HCT116 (cell line): ENCODE data around the gene NHLRC4. TPM values are rescaled to one million over a fixed set of nuclear protein-coding genes. Genes with fewer than 3 reads are reported as not detected.

Experiments used
- ATAC-seq: fragments of 200-7000 bp; cut with Tn5 transposase; 2 replicates; pipeline ENCODE4 v1.9.1; 2020; ENCODE audit warnings: mild to moderate bottlenecking, moderate library complexity
- BruUV-seq: library from RNA; stranded (reverse); fragments of 400-500 nt; replicated peaks from 2 replicates; lab custom pipeline; 2021; lab: Mats Ljungman, UMichigan
- CTCF ChIA-PET: fragments of 300-600 bp; sonication (Branson Sonifier 250); formaldehyde crosslinking; loops from one replicate; lab custom pipeline; 2021; ENCODE audit warnings: antibody characterized with exemption; lab: Charles Lee
- POLR2A ChIA-PET: fragments of 300-600, 350-600 bp; sonication (Branson Sonifier 250); formaldehyde crosslinking; loops from one replicate; lab custom pipeline; 2021; ENCODE audit warnings: antibody characterized with exemption; lab: Charles Lee
- RAD21 ChIA-PET, 2 experiments: fragments of 300-600 bp; sonication (Branson Sonifier 250); formaldehyde crosslinking; loops; one replicate each; lab custom pipeline; 2023; ENCODE audit warnings: low total read pairs in 2 of 2; ENCODE audit not compliant: uncharacterized antibody in 2 of 2, unreplicated experiment in 2 of 2, low non-redundant PET in 1 of 2; lab: Charles Lee
- DNase-seq: peaks from one replicate; pipeline ENCODE4 v3.0.0-alpha.2; 2010; ENCODE audit warnings: low read depth, low spot score
- H2AFZ ChIP-seq: fragments of 200-600 bp; shearing (Covaris generic), sonication (generic); 2 replicates; pipeline ENCODE4 v1.6.1; 2017; ENCODE audit warnings: low read depth, mixed run types, mixed read lengths, antibody characterized with exemption, low read length; ENCODE audit not compliant: poor library complexity, severe bottlenecking
- H3K27ac ChIP-seq: 2 replicates; pipeline ENCODE4 v1.5.1; 2012; ENCODE audit warnings: low read depth, low read length
- H3K27me3 ChIP-seq: fragments of 200-600 bp; sonication (generic); 2 replicates; pipeline ENCODE4 v1.6.1; 2016; ENCODE audit warnings: mixed run types, low read length, mixed read lengths; ENCODE audit not compliant: insufficient read depth
- H3K36me3 ChIP-seq, 2 experiments: fragments of 200-500 bp in 1 of 2; fragments of 200-600 bp in 1 of 2; sonication (Bioruptor generic) in 1 of 2; sonication (generic) in 1 of 2; 2 replicates each; pipeline versions ENCODE4 v1.5.1 to v1.6.1; 2014 to 2016; ENCODE audit warnings: low read length in 2 of 2, inconsistent platforms in 1 of 2, mixed read lengths in 1 of 2, mixed run types in 1 of 2; ENCODE audit not compliant: insufficient read depth in 2 of 2, control insufficient read depth in 1 of 2
- H3K4me1 ChIP-seq, 2 experiments: fragments of 200-600 bp in 1 of 2; sonication (generic) in 1 of 2; 2 replicates each; pipeline versions ENCODE4 v1.5.1 to v1.6.1; 2012 to 2017; ENCODE audit warnings: low read length in 2 of 2, inconsistent platforms in 1 of 2, mild to moderate bottlenecking in 1 of 2, mixed read lengths in 1 of 2, mixed run types in 1 of 2, moderate library complexity in 1 of 2; ENCODE audit not compliant: insufficient read depth in 2 of 2, control insufficient read depth in 1 of 2
- H3K4me2 ChIP-seq: fragments of 200-600 bp; sonication (generic); 2 replicates; pipeline ENCODE4 v1.6.1; 2017; ENCODE audit warnings: mixed run types, low read length, mixed read lengths
- H3K4me3 ChIP-seq, 2 experiments: fragments of 200-600 bp in 1 of 2; sonication (generic) in 1 of 2; replicated peaks in 1 of 2; 2 replicates each; pipeline ENCODE4 v1.5.1; 2011 to 2016; ENCODE audit warnings: low read length in 2 of 2, control low read depth in 1 of 2, low read depth in 1 of 2, mild to moderate bottlenecking in 1 of 2, mixed read lengths in 1 of 2, mixed run types in 1 of 2
- H3K79me2 ChIP-seq: fragments of 200-600 bp; sonication (generic); 2 replicates; pipeline ENCODE4 v1.6.1; 2017; ENCODE audit warnings: mild to moderate bottlenecking, mixed run types, low read length, moderate library complexity, mixed read lengths; ENCODE audit not compliant: insufficient read depth
- H3K9ac ChIP-seq: fragments of 200-600 bp; sonication (generic); 2 replicates; pipeline ENCODE4 v1.6.1; 2016; ENCODE audit warnings: low read length, mixed read lengths
- H3K9me2 ChIP-seq: fragments of 200-600 bp; sonication (generic), shearing (Covaris generic); 2 replicates; pipeline ENCODE4 v1.6.1; 2017; ENCODE audit warnings: mixed run types, mild to moderate bottlenecking, moderate library complexity; ENCODE audit not compliant: insufficient read depth
- H3K9me3 ChIP-seq, 2 experiments: fragments of 200-500 bp in 1 of 2; fragments of 200-600 bp in 1 of 2; sonication (Bioruptor generic) in 1 of 2; sonication (generic) in 1 of 2; 2 replicates each; pipeline ENCODE4 v1.6.1; 2014 to 2017; ENCODE audit warnings: low read length in 2 of 2, mixed read lengths in 2 of 2, inconsistent platforms in 1 of 2, low read depth in 1 of 2, mild to moderate bottlenecking in 1 of 2, mixed run types in 1 of 2, moderate library complexity in 1 of 2; ENCODE audit not compliant: control insufficient read depth in 1 of 2, insufficient read depth in 1 of 2
- H4K20me1 ChIP-seq: fragments of 200-600 bp; sonication (generic), shearing (Covaris generic); 2 replicates; pipeline ENCODE4 v1.6.1; 2017; ENCODE audit warnings: mixed run types, mild to moderate bottlenecking, moderate library complexity; ENCODE audit not compliant: insufficient read depth
- CEBPB ChIP-seq: IDR thresholded peaks from 2 replicates; pipeline ENCODE4 v1.6.1; 2012; ENCODE audit warnings: low read depth
- CTCF ChIP-seq, 3 experiments: fragments of 200-600 bp in 1 of 3; sonication (generic) in 1 of 3; IDR thresholded peaks in 2 of 3; conservative IDR thresholded peaks in 1 of 3; 2 replicates each; pipeline ENCODE4 v1.5.1; 2012 to 2017; ENCODE audit warnings: low read depth in 2 of 3, low read length in 2 of 3, antibody characterized with exemption in 1 of 3, borderline replicate concordance in 1 of 3, control low read depth in 1 of 3, mild to moderate bottlenecking in 1 of 3, mixed read lengths in 1 of 3, mixed run types in 1 of 3, moderate library complexity in 1 of 3; ENCODE audit not compliant: insufficient read depth in 1 of 3
- EGR1 ChIP-seq: IDR thresholded peaks from 2 replicates; pipeline ENCODE4 v1.6.1; 2012; ENCODE audit warnings: low read depth
- JUND ChIP-seq: IDR thresholded peaks from 2 replicates; pipeline ENCODE4 v1.6.1; 2012
- POLR2AphosphoS5 ChIP-seq: IDR thresholded peaks from 2 replicates; pipeline ENCODE4 v1.6.1; 2011; ENCODE audit warnings: mild to moderate bottlenecking, low read depth, low read length, moderate library complexity
- RAD21 ChIP-seq: IDR thresholded peaks from 2 replicates; pipeline ENCODE4 v1.6.1; 2012; ENCODE audit warnings: low read depth, mild to moderate bottlenecking
- REST ChIP-seq: IDR thresholded peaks from 2 replicates; pipeline ENCODE4 v1.6.1; 2012; ENCODE audit warnings: low read depth
- SIN3A ChIP-seq: IDR thresholded peaks from 2 replicates; pipeline ENCODE4 v1.6.1; 2012; ENCODE audit warnings: low read depth
- SRF ChIP-seq: IDR thresholded peaks from 2 replicates; pipeline ENCODE4 v1.6.1; 2012; ENCODE audit warnings: low read depth
- TCF7L2 ChIP-seq: IDR thresholded peaks from 2 replicates; pipeline ENCODE4 v1.7.0; 2011; ENCODE audit warnings: borderline replicate concordance, inconsistent platforms; ENCODE audit not compliant: insufficient read depth, insufficient read length; ENCODE audit errors: extremely low read depth
- ZFX ChIP-seq: fragments of 450-650 bp; IDR thresholded peaks from 2 replicates; pipeline ENCODE4 v1.6.1; 2017
- ZNF274 ChIP-seq: fragments of 200-500 bp; sonication (Bioruptor generic); IDR thresholded peaks from 2 replicates; pipeline ENCODE4 v1.6.1; 2014; ENCODE audit warnings: mild to moderate bottlenecking, low read depth, low read length, inconsistent platforms
- intact Hi-C: fragments of 100-400 bp; cut with micrococcal nuclease; formaldehyde crosslinking; loops from 2 replicates; pipeline ENCODE4 v1.10.0; 2022
- total RNA-seq: library from RNA; stranded (reverse); gene quantifications from one replicate; pipeline ENCODE4 v1.2.1, GENCODE V29; 2021; ENCODE audit not compliant: unreplicated experiment

The NHLRC4 gene
- total RNA-seq, 1 experiment from 2014 or later, result 0.22 TPM

GRCh38 chr16:563072-563644, 3.6 kb upstream of the NHLRC4 start:
- no peak for TF ChIP-seq CEBPB
- TF ChIP-seq ZNF274, result no peak
- TF ChIP-seq JUND, result no peak
- TF ChIP-seq TCF7L2, result no peak
- no peak overlapping the region for H3K4me3 ChIP-seq
- H3K79me2 ChIP-seq, result no peaks in the 10 kb centered on the region
- H3K9me2 ChIP-seq, result no peaks in the 10 kb centered on the region
- no peaks in the 10 kb centered on the region for H3K27me3 ChIP-seq
- ChIA-PET RAD21 (no interaction called here), POLR2A (no interaction called here), CTCF (no interaction called here)
- H3K36me3 ChIP-seq, result no peaks in the 10 kb centered on the region
- DNase-seq (no peak), ATAC-seq (no peak)
- BruUV-seq, result no TSS peak
- H3K9me3 ChIP-seq, result no peaks in the 10 kb centered on the region
- no peak overlapping the region for H2AFZ ChIP-seq
- no peak overlapping the region for H3K9ac ChIP-seq
- no peak overlapping the region for H3K4me2 ChIP-seq
- H3K27ac ChIP-seq, result no peak overlapping the region
- no peaks in the 10 kb centered on the region for H4K20me1 ChIP-seq
- H3K4me1 ChIP-seq, result peaks cover 0 to 3% of the 10 kb centered on the region in 2 experiments; a peak in 1 of 4 replicates
- intact Hi-C loops, result no loop called here

- CTCF ChIA-PET, result no interaction called here
- DNase-seq (no peak), ATAC-seq (no peak)
- no peaks in the 10 kb centered on the region for H3K36me3 ChIP-seq
- RAD21 ChIA-PET, result no interaction called here
- no peak overlapping the region for H3K4me3 ChIP-seq
- no peaks in the 10 kb centered on the region for H3K79me2 ChIP-seq
- POLR2A ChIA-PET, result no interaction called here
- H3K27ac ChIP-seq, result no peak overlapping the region
- no TSS peak for BruUV-seq
- no peaks in the 10 kb centered on the region for H4K20me1 ChIP-seq
- no peaks in the 10 kb centered on the region for H3K9me2 ChIP-seq
- H3K9me3 ChIP-seq, result no peaks in the 10 kb centered on the region
- H3K27me3 ChIP-seq, result no peaks in the 10 kb centered on the region
- H3K4me1 ChIP-seq, result peaks cover 7 to 16% of the 10 kb centered on the region in 2 experiments
- no peak overlapping the region for H3K9ac ChIP-seq
- H2AFZ ChIP-seq, result no peak overlapping the region
- no peak overlapping the region for H3K4me2 ChIP-seq
- intact Hi-C loops, result no loop called here
- TF ChIP-seq SRF (no peak), JUND (no peak), SIN3A (no peak), POLR2AphosphoS5 (no peak), RAD21 (no peak), REST (no peak), ZFX (no peak), EGR1 (no peak), CTCF (IDR thresholded peaks at IDR 0.05 in 2 of 3, conservative IDR thresholded peaks at IDR 0.05 in 1 of 3; ENCODE audit: borderline replicate concordance in 1 of 3, insufficient read depth in 1 of 3, low read depth in 2 of 3, low read length in 2 of 3) (no peak)
Measured at GRCh38 chr16:564690-565418, 2.0 kb upstream of the NHLRC4 start.
